CD4-positive, alpha-beta T cell treated with Interleukin-6 at 100 ng/mL for 8 hours (primary cell): ENCODE measurements around the gene NINJ2.
"Not testable (repeated sequence)": the region's sequence is repeated elsewhere in the genome, so short reads cannot be mapped to it uniquely, and the experiment has no call there.

ENCODE experiments used
- DNase-seq: peaks from one replicate; pipeline ENCODE4 v3.0.0-alpha.2; 2020; ENCODE audit warnings: mixed read lengths, low spot score

NINJ2 gene

GRCh38 chr12:641321-641720 is 21.9 kb downstream of the NINJ2 start:
- DNase-seq = not testable (repeated sequence)

GRCh38 chr12:640773-641172 is 22.5 kb downstream of the NINJ2 start:
- DNase-seq = no peak

- DNase-seq = no peak
These were observed 23.3 kb downstream of the NINJ2 start for GRCh38 chr12:639988-640387.

- no peak for DNase-seq
These were observed 23.7 kb downstream of the NINJ2 start for GRCh38 chr12:639566-639965.

- no peak for DNase-seq
These were observed 24.2 kb downstream of the NINJ2 start for GRCh38 chr12:638953-639557.

GRCh38 chr12:636632-637031 is 26.6 kb downstream of the NINJ2 start:
- DNase-seq = no peak

GRCh38 chr12:633731-634130 is 29.5 kb downstream of the NINJ2 start:
- no peak for DNase-seq

GRCh38 chr12:632102-632696 is 31.0 kb downstream of the NINJ2 start:
- DNase-seq = no peak

- peak; percentile 74 for DNase-seq
These were observed 32.3 kb downstream of the NINJ2 start for GRCh38 chr12:630656-631632.

GRCh38 chr12:628742-629078 is 34.5 kb downstream of the NINJ2 start:
- not testable (repeated sequence) for DNase-seq

- DNase-seq = no peak
These were observed 35.1 kb downstream of the NINJ2 start for GRCh38 chr12:627863-628741.

- no peak for DNase-seq
These were observed 36.0 kb downstream of the NINJ2 start for GRCh38 chr12:627285-627684.

- DNase-seq = no peak
These were observed 37.2 kb downstream of the NINJ2 start for GRCh38 chr12:625998-626397.

GRCh38 chr12:623865-624372 is 39.3 kb downstream of the NINJ2 start:
- DNase-seq = no peak

- DNase-seq = no peak
These were observed 39.9 kb downstream of the NINJ2 start for GRCh38 chr12:623172-623864.

- no peak for DNase-seq
These were observed 40.8 kb downstream of the NINJ2 start for GRCh38 chr12:622416-622815.

- no peak for DNase-seq
These were observed 43.9 kb downstream of the NINJ2 start for GRCh38 chr12:619346-619745.

- no peak for DNase-seq
These were observed 44.6 kb downstream of the NINJ2 start for GRCh38 chr12:618605-619004.

- DNase-seq = no peak
These were observed 45.8 kb downstream of the NINJ2 start for GRCh38 chr12:617304-617915.

- DNase-seq = no peak
These were observed 47.6 kb downstream of the NINJ2 start for GRCh38 chr12:615620-616019.
